ENCODE measurements around the gene ZMAT5. TPM values are rescaled to one million over a fixed set of nuclear protein-coding genes. Genes with fewer than 3 reads are reported as not detected.

Gene ZMAT5
- total RNA-seq, 5 donors from 2014 or later (not counting 1 experiment from before 2014, with no cell fraction given), result 11.2 to 23.1 (median 21.1) TPM

GRCh38 chr22:29813126-29813525, 46.3 kb upstream of the ZMAT5 start:
- Histone ChIP-seq H3K27ac (ENCODE audit: low read length) (no peak overlapping the region), H3K36me3 (ENCODE audit: control insufficient read depth in 2 of 2, extremely low read depth in 1 of 2, insufficient read depth in 1 of 2, low read length in 1 of 2) (peaks cover 31 to 85% of the 10 kb centered on the region in 2 donors), H3K4me1 (ENCODE audit: control insufficient read depth in 1 of 2, extremely low read depth in 1 of 2, insufficient read depth in 2 of 2, low read length in 2 of 2) (no peaks in the 10 kb centered on the region), H3K27me3 (replicated peaks in 1 of 2; ENCODE audit: control insufficient read depth in 2 of 2, extremely low read depth in 1 of 2, insufficient read depth in 2 of 2, low read length in 1 of 2) (no peaks in the 10 kb centered on the region), H3K4me3 (ENCODE audit: control insufficient read depth in 1 of 2, extremely low read depth in 1 of 2, low read length in 1 of 2) (no peak overlapping the region), H3K9me3 (no peaks in the 10 kb centered on the region)
- CTCF ChIA-PET, result no interaction called here
- ATAC-seq (replicated peaks in 1 of 4) (no peak), DNase-seq (no peak)
- no CpG with 5 or more reads among the region's 8 CpGs for WGBS (ENCODE audit: insufficient coverage)
- H3K9me3 Mint-ChIP-seq, result no peaks in the 10 kb centered on the region
- peaks cover 72% of the 10 kb centered on the region for H3K36me3 Mint-ChIP-seq
- no peaks in the 10 kb centered on the region for H3K27me3 Mint-ChIP-seq
- no peak overlapping the region for H3K27ac Mint-ChIP-seq
- H3K4me1 Mint-ChIP-seq, result no peaks in the 10 kb centered on the region
- H3K4me3 Mint-ChIP-seq, result no peak overlapping the region
- POLR2A ChIA-PET, result no interaction called here

GRCh38 chr22:29811377-29811776, 44.6 kb upstream of the ZMAT5 start:
- H3K4me1 Mint-ChIP-seq, result no peaks in the 10 kb centered on the region
- CTCF ChIA-PET, result no interaction called here
- H3K9me3 Mint-ChIP-seq, result no peaks in the 10 kb centered on the region
- H3K27ac Mint-ChIP-seq, result no peak overlapping the region
- H3K27me3 Mint-ChIP-seq, result no peaks in the 10 kb centered on the region
- H3K4me3 Mint-ChIP-seq, result no peak overlapping the region
- peaks cover 27 to 86% of the 10 kb centered on the region in 2 donors for H3K36me3 ChIP-seq (ENCODE audit: control insufficient read depth in 2 of 2, extremely low read depth in 1 of 2, insufficient read depth in 1 of 2, low read length in 1 of 2)
- H3K4me3 ChIP-seq (ENCODE audit: control insufficient read depth in 1 of 2, extremely low read depth in 1 of 2, low read length in 1 of 2), result no peak overlapping the region
- ATAC-seq (replicated peaks in 1 of 4), result no peak
- H3K27ac ChIP-seq (ENCODE audit: low read length), result no peak overlapping the region
- no CpG with 5 or more reads among the region's 2 CpGs for WGBS (ENCODE audit: insufficient coverage)
- H3K4me1 ChIP-seq (ENCODE audit: control insufficient read depth in 1 of 2, extremely low read depth in 1 of 2, insufficient read depth in 2 of 2, low read length in 2 of 2), result no peaks in the 10 kb centered on the region
- H3K9me3 ChIP-seq, result no peaks in the 10 kb centered on the region
- no peaks in the 10 kb centered on the region for H3K27me3 ChIP-seq (replicated peaks in 1 of 2; ENCODE audit: control insufficient read depth in 2 of 2, extremely low read depth in 1 of 2, insufficient read depth in 2 of 2, low read length in 1 of 2)
- peaks cover 65% of the 10 kb centered on the region for H3K36me3 Mint-ChIP-seq
- DNase-seq, result no peak
- POLR2A ChIA-PET, result interaction anchor here in 1 of 2 donors (0.7 kb wide), 1 partner anchor 157 kb away, joined by 5 read pairs; no protein-coding TSS in a partner anchor

- no peak overlapping the region for H3K27ac Mint-ChIP-seq
- CTCF ChIA-PET, result no interaction called here
- no peak overlapping the region for H3K27ac ChIP-seq (ENCODE audit: low read length)
- no peaks in the 10 kb centered on the region for H3K9me3 ChIP-seq
- no peaks in the 10 kb centered on the region for H3K9me3 Mint-ChIP-seq
- no peaks in the 10 kb centered on the region for H3K4me1 ChIP-seq (ENCODE audit: control insufficient read depth in 1 of 2, extremely low read depth in 1 of 2, insufficient read depth in 2 of 2, low read length in 2 of 2)
- DNase-seq (no peak), ATAC-seq (replicated peaks in 1 of 4) (no peak)
- no CpG with 5 or more reads among the region's 2 CpGs for WGBS (ENCODE audit: insufficient coverage)
- no peak overlapping the region for H3K4me3 ChIP-seq (ENCODE audit: control insufficient read depth in 1 of 2, extremely low read depth in 1 of 2, low read length in 1 of 2)
- H3K36me3 Mint-ChIP-seq, result peaks cover 65% of the 10 kb centered on the region
- H3K4me1 Mint-ChIP-seq, result no peaks in the 10 kb centered on the region
- H3K27me3 ChIP-seq (replicated peaks in 1 of 2; ENCODE audit: control insufficient read depth in 2 of 2, extremely low read depth in 1 of 2, insufficient read depth in 2 of 2, low read length in 1 of 2), result no peaks in the 10 kb centered on the region
- H3K27me3 Mint-ChIP-seq, result no peaks in the 10 kb centered on the region
- no peak overlapping the region for H3K4me3 Mint-ChIP-seq
- peaks cover 16 to 86% of the 10 kb centered on the region in 2 donors for H3K36me3 ChIP-seq (ENCODE audit: control insufficient read depth in 2 of 2, extremely low read depth in 1 of 2, insufficient read depth in 1 of 2, low read length in 1 of 2)
- POLR2A ChIA-PET, result no interaction called here
Observed at GRCh38 chr22:29810216-29810615, 43.4 kb upstream of the ZMAT5 start.

- POLR2A ChIA-PET, result no interaction called here
- Mint-ChIP-seq H3K36me3 (peaks cover 49% of the 10 kb centered on the region), H3K4me1 (no peaks in the 10 kb centered on the region), H3K4me3 (no peak overlapping the region), H3K9me3 (no peaks in the 10 kb centered on the region), H3K27ac (no peak overlapping the region), H3K27me3 (no peaks in the 10 kb centered on the region)
- CTCF ChIA-PET, result no interaction called here
- WGBS (ENCODE audit: insufficient coverage), result 97% methylated on average over 4 of the region's 6 CpGs
- Histone ChIP-seq H3K27ac (ENCODE audit: low read length) (no peak overlapping the region), H3K9me3 (no peaks in the 10 kb centered on the region), H3K36me3 (ENCODE audit: control insufficient read depth in 2 of 2, extremely low read depth in 1 of 2, insufficient read depth in 1 of 2, low read length in 1 of 2) (peaks cover 10 to 90% of the 10 kb centered on the region in 2 donors), H3K4me1 (ENCODE audit: control insufficient read depth in 1 of 2, extremely low read depth in 1 of 2, insufficient read depth in 2 of 2, low read length in 2 of 2) (no peaks in the 10 kb centered on the region), H3K4me3 (ENCODE audit: control insufficient read depth in 1 of 2, extremely low read depth in 1 of 2, low read length in 1 of 2) (no peak overlapping the region), H3K27me3 (replicated peaks in 1 of 2; ENCODE audit: control insufficient read depth in 2 of 2, extremely low read depth in 1 of 2, insufficient read depth in 2 of 2, low read length in 1 of 2) (no peaks in the 10 kb centered on the region)
- DNase-seq, result no peak
- ATAC-seq (replicated peaks in 1 of 4), result no peak
Observed at GRCh38 chr22:29806196-29806595, 39.4 kb upstream of the ZMAT5 start.

GRCh38 chr22:29804985-29805384, 38.2 kb upstream of the ZMAT5 start:
- POLR2A ChIA-PET, result no interaction called here
- WGBS (ENCODE audit: insufficient coverage), result 100% methylated on average over 2 of the region's 2 CpGs

GRCh38 chr22:29803190-29803589, 36.4 kb upstream of the ZMAT5 start:
- ChIA-PET POLR2A (no interaction called here), CTCF (no interaction called here)
- no CpG with 5 or more reads among the region's 2 CpGs for WGBS (ENCODE audit: insufficient coverage)
- Mint-ChIP-seq H3K4me3 (no peak overlapping the region), H3K36me3 (peaks cover 60% of the 10 kb centered on the region), H3K27me3 (no peaks in the 10 kb centered on the region), H3K4me1 (peaks cover 0 to 1% (median 0%) of the 10 kb centered on the region in 3 donors), H3K9me3 (no peaks in the 10 kb centered on the region), H3K27ac (no peak overlapping the region)
- Histone ChIP-seq H3K4me3 (ENCODE audit: control insufficient read depth in 1 of 2, extremely low read depth in 1 of 2, low read length in 1 of 2) (no peak overlapping the region), H3K36me3 (ENCODE audit: control insufficient read depth in 2 of 2, extremely low read depth in 1 of 2, insufficient read depth in 1 of 2, low read length in 1 of 2) (peaks cover 24 to 99% of the 10 kb centered on the region in 2 donors), H3K27me3 (replicated peaks in 1 of 2; ENCODE audit: control insufficient read depth in 2 of 2, extremely low read depth in 1 of 2, insufficient read depth in 2 of 2, low read length in 1 of 2) (no peaks in the 10 kb centered on the region), H3K9me3 (no peaks in the 10 kb centered on the region), H3K27ac (ENCODE audit: low read length) (no peak overlapping the region), H3K4me1 (ENCODE audit: control insufficient read depth in 1 of 2, extremely low read depth in 1 of 2, insufficient read depth in 2 of 2, low read length in 2 of 2) (no peaks in the 10 kb centered on the region)
- ATAC-seq (replicated peaks in 1 of 4) (no peak), DNase-seq (no peak)

More at GRCh38 chr22:29804985-29805384, 38.2 kb upstream of the ZMAT5 start:
- H3K4me1 ChIP-seq (ENCODE audit: control insufficient read depth in 1 of 2, extremely low read depth in 1 of 2, insufficient read depth in 2 of 2, low read length in 2 of 2), result no peaks in the 10 kb centered on the region
- H3K27me3 Mint-ChIP-seq, result no peaks in the 10 kb centered on the region
- no peaks in the 10 kb centered on the region for H3K9me3 ChIP-seq
- H3K4me3 Mint-ChIP-seq, result no peak overlapping the region
- no peaks in the 10 kb centered on the region for H3K4me1 Mint-ChIP-seq
- H3K4me3 ChIP-seq (ENCODE audit: control insufficient read depth in 1 of 2, extremely low read depth in 1 of 2, low read length in 1 of 2), result no peak overlapping the region
- ATAC-seq (replicated peaks in 1 of 4) (no peak), DNase-seq (no peak)
- peaks cover 8 to 92% of the 10 kb centered on the region in 2 donors for H3K36me3 ChIP-seq (ENCODE audit: control insufficient read depth in 2 of 2, extremely low read depth in 1 of 2, insufficient read depth in 1 of 2, low read length in 1 of 2)
- no peaks in the 10 kb centered on the region for H3K9me3 Mint-ChIP-seq
- H3K36me3 Mint-ChIP-seq, result peaks cover 53% of the 10 kb centered on the region
- H3K27ac ChIP-seq (ENCODE audit: low read length), result no peak overlapping the region
- no peak overlapping the region for H3K27ac Mint-ChIP-seq
- no peaks in the 10 kb centered on the region for H3K27me3 ChIP-seq (replicated peaks in 1 of 2; ENCODE audit: control insufficient read depth in 2 of 2, extremely low read depth in 1 of 2, insufficient read depth in 2 of 2, low read length in 1 of 2)
- CTCF ChIA-PET, result no interaction called here

- WGBS (ENCODE audit: insufficient coverage), result 100% methylated on average over 2 of the region's 8 CpGs
- ChIA-PET POLR2A (no interaction called here), CTCF (no interaction called here)
- H3K27me3 ChIP-seq (replicated peaks in 1 of 2; ENCODE audit: control insufficient read depth in 2 of 2, extremely low read depth in 1 of 2, insufficient read depth in 2 of 2, low read length in 1 of 2), result no peaks in the 10 kb centered on the region
- ATAC-seq (replicated peaks in 1 of 4), result no peak
- no peak overlapping the region for H3K27ac ChIP-seq (ENCODE audit: low read length)
- Mint-ChIP-seq H3K4me1 (peaks cover 0 to 1% (median 0%) of the 10 kb centered on the region in 3 donors), H3K27ac (no peak overlapping the region), H3K36me3 (peaks cover 59% of the 10 kb centered on the region), H3K27me3 (no peaks in the 10 kb centered on the region), H3K4me3 (no peak overlapping the region), H3K9me3 (no peaks in the 10 kb centered on the region)
- H3K36me3 ChIP-seq (ENCODE audit: control insufficient read depth in 2 of 2, extremely low read depth in 1 of 2, insufficient read depth in 1 of 2, low read length in 1 of 2), result peaks cover 22 to 98% of the 10 kb centered on the region in 2 donors
- no peaks in the 10 kb centered on the region for H3K9me3 ChIP-seq
- no peaks in the 10 kb centered on the region for H3K4me1 ChIP-seq (ENCODE audit: control insufficient read depth in 1 of 2, extremely low read depth in 1 of 2, insufficient read depth in 2 of 2, low read length in 2 of 2)
- no peak for DNase-seq
- H3K4me3 ChIP-seq (ENCODE audit: control insufficient read depth in 1 of 2, extremely low read depth in 1 of 2, low read length in 1 of 2), result no peak overlapping the region
Observed at GRCh38 chr22:29801796-29802195, 35.0 kb upstream of the ZMAT5 start.

Measured in T-cell (primary cell).